ENCODE measurements around the gene BUB3. TPM values are rescaled to one million over a fixed set of nuclear protein-coding genes. Genes with fewer than 3 reads are reported as not detected.

Gene BUB3
- 10 to 100 TPM; 35.4 to 36.9 TPM for total RNA-seq

- DNase-seq (ENCODE audit: low spot score): peak; percentile 99
- peak in 1 of 2 donors; percentile 33 for TF ChIP-seq CTCF (IDR thresholded peaks at IDR 0.05)
- H3K4me1 ChIP-seq: peaks cover 0 to 52% of the 10 kb centered on the region in 2 donors
These were observed at the start of gene BUB3 for GRCh38 chr10:123154092-123154710. BUB3 (plus strand) TSS chr10:123154402; CDS start chr10:123154918, 516 bp downstream.

GRCh38 chr10:123109466-123109865 is 44.7 kb upstream of the BUB3 start:
- H3K27ac ChIP-seq: no peak overlapping the region
- DNase-seq (ENCODE audit: low spot score): no peak
- H3K27me3 ChIP-seq: no peaks in the 10 kb centered on the region
- no peaks in the 10 kb centered on the region for H3K9me3 ChIP-seq
- no peak overlapping the region for H3K4me3 ChIP-seq
- TF ChIP-seq CTCF (IDR thresholded peaks at IDR 0.05): no peak
- H3K4me1 ChIP-seq: no peaks in the 10 kb centered on the region
- no peaks in the 10 kb centered on the region for H3K36me3 ChIP-seq

More at GRCh38 chr10:123154092-123154710, at the start of gene BUB3:
- peaks cover 31 to 34% of the 10 kb centered on the region in 2 donors for H3K27me3 ChIP-seq
- peak within 1 kb of the TSS; percentile 89 to 97 for H3K4me3 ChIP-seq
- H3K36me3 ChIP-seq: peaks cover 24% of the 10 kb centered on the region
- H3K27ac ChIP-seq: peak within 1 kb of the TSS; percentile 90 to 94
- H3K9me3 ChIP-seq: no peaks in the 10 kb centered on the region

GRCh38 chr10:123117644-123118417 is 36.4 kb upstream of the BUB3 start:
- H3K27me3 ChIP-seq: peaks cover 0 to 2% of the 10 kb centered on the region in 2 donors
- H3K9me3 ChIP-seq: no peaks in the 10 kb centered on the region
- H3K27ac ChIP-seq: no peak overlapping the region
- H3K4me1 ChIP-seq: no peaks in the 10 kb centered on the region
- no peak for DNase-seq (ENCODE audit: low spot score)
- no peak for TF ChIP-seq CTCF (IDR thresholded peaks at IDR 0.05)
- no peaks in the 10 kb centered on the region for H3K36me3 ChIP-seq
- no peak overlapping the region for H3K4me3 ChIP-seq

- Histone ChIP-seq H3K9me3 (no peaks in the 10 kb centered on the region), H3K27me3 (peaks cover 0 to 2% of the 10 kb centered on the region in 2 donors), H3K4me1 (no peaks in the 10 kb centered on the region), H3K27ac (no peak overlapping the region), H3K36me3 (no peaks in the 10 kb centered on the region), H3K4me3 (no peak overlapping the region)
- TF ChIP-seq CTCF (IDR thresholded peaks at IDR 0.05): no peak
- no peak for DNase-seq (ENCODE audit: low spot score)
These were observed 35.1 kb upstream of the BUB3 start for GRCh38 chr10:123119081-123119480.

- no peaks in the 10 kb centered on the region for H3K36me3 ChIP-seq
- no peak for TF ChIP-seq CTCF (IDR thresholded peaks at IDR 0.05)
- H3K27me3 ChIP-seq: peaks cover 0 to 1% of the 10 kb centered on the region in 2 donors
These were observed 28.0 kb upstream of the BUB3 start for GRCh38 chr10:123126246-123126645.

More at GRCh38 chr10:123126246-123126645, 28.0 kb upstream of the BUB3 start:
- no peak for DNase-seq (ENCODE audit: low spot score)
- Histone ChIP-seq H3K27ac (no peak overlapping the region), H3K9me3 (peaks cover 0 to 13% of the 10 kb centered on the region in 2 donors), H3K4me1 (no peaks in the 10 kb centered on the region), H3K4me3 (no peak overlapping the region)
